H9 (cell line): ENCODE data around the gene OR10H4. TPM values are rescaled to one million over a fixed set of nuclear protein-coding genes. Genes with fewer than 3 reads are reported as not detected.
"Not testable (repeated sequence)": the region's sequence is repeated elsewhere in the genome, so short reads cannot be mapped to it uniquely, and the experiment has no call there.

ENCODE experiments used
- DNase-seq: peaks from one replicate; pipeline ENCODE4 v3.0.0-alpha.2; 2017
- H2AFZ ChIP-seq: one replicate; pipeline ENCODE4 v1.6.1; 2013; ENCODE audit warnings: mild to moderate bottlenecking, low read length, control low read depth, moderate library complexity
- H2AK5ac ChIP-seq: 2 replicates; pipeline ENCODE4 v1.6.1; 2013; ENCODE audit warnings: low read length, control low read depth, mixed read lengths; ENCODE audit not compliant: insufficient read length
- H2BK120ac ChIP-seq: one replicate; pipeline ENCODE4 v1.6.1; 2013; ENCODE audit warnings: low read depth, mild to moderate bottlenecking, low read length, control low read depth, inconsistent platforms; ENCODE audit not compliant: poor library complexity, severe bottlenecking
- H2BK12ac ChIP-seq: 2 replicates; pipeline ENCODE4 v1.6.1; 2013; ENCODE audit warnings: low read length, control low read depth, mixed read lengths, low read depth; ENCODE audit not compliant: insufficient read length
- H2BK15ac ChIP-seq: 2 replicates; pipeline ENCODE4 v1.6.1; 2013; ENCODE audit warnings: low read depth, low read length, control low read depth
- H2BK20ac ChIP-seq: one replicate; pipeline ENCODE4 v1.6.1; 2013; ENCODE audit warnings: low read depth, mild to moderate bottlenecking, low read length, control low read depth, inconsistent platforms; ENCODE audit not compliant: poor library complexity, severe bottlenecking
- H2BK5ac ChIP-seq: 2 replicates; pipeline ENCODE4 v1.6.1; 2013; ENCODE audit warnings: low read length, control low read depth, mixed read lengths; ENCODE audit not compliant: insufficient read length
- H3K14ac ChIP-seq: 2 replicates; pipeline ENCODE4 v1.6.1; 2013; ENCODE audit warnings: low read length, control low read depth; ENCODE audit not compliant: insufficient read depth
- H3K18ac ChIP-seq: 2 replicates; pipeline ENCODE4 v1.6.1; 2013; ENCODE audit warnings: low read depth, mild to moderate bottlenecking, mixed read lengths, low read length, control low read depth; ENCODE audit not compliant: insufficient read length
- H3K23ac ChIP-seq: 2 replicates; pipeline ENCODE4 v1.6.1; 2013; ENCODE audit warnings: low read length, control low read depth, mixed read lengths, low read depth; ENCODE audit not compliant: insufficient read length
- H3K23me2 ChIP-seq: 2 replicates; pipeline ENCODE4 v1.6.1; 2013; ENCODE audit warnings: low read depth, mild to moderate bottlenecking, mixed read lengths, low read length, control low read depth; ENCODE audit not compliant: insufficient read length, poor library complexity, severe bottlenecking
- H3K27ac ChIP-seq: 2 replicates; pipeline ENCODE4 v1.5.1; 2013; ENCODE audit warnings: low read length, control low read depth, mixed read lengths, low read depth; ENCODE audit not compliant: insufficient read length
- H3K27me3 ChIP-seq: 2 replicates; pipeline ENCODE4 v1.6.1; 2013; ENCODE audit warnings: low read length, control low read depth, inconsistent platforms; ENCODE audit not compliant: insufficient read depth
- H3K4ac ChIP-seq: 2 replicates; pipeline ENCODE4 v1.6.1; 2013; ENCODE audit warnings: low read depth, mild to moderate bottlenecking, control low read depth, inconsistent platforms, low read length, moderate library complexity
- H3K4me1 ChIP-seq: 2 replicates; pipeline ENCODE4 v1.6.1; 2013; ENCODE audit warnings: low read length, control low read depth, inconsistent platforms; ENCODE audit not compliant: insufficient read depth
- H3K4me2 ChIP-seq: 2 replicates; pipeline ENCODE4 v1.6.1; 2013; ENCODE audit warnings: low read length, control low read depth, mixed read lengths; ENCODE audit not compliant: insufficient read length, insufficient read depth
- H3K56ac ChIP-seq: 2 replicates; pipeline ENCODE4 v1.6.1; 2013; ENCODE audit warnings: low read depth, mild to moderate bottlenecking, mixed read lengths, low read length, control low read depth; ENCODE audit not compliant: insufficient read length
- H3K79me1 ChIP-seq: 2 replicates; pipeline ENCODE4 v1.6.1; 2013; ENCODE audit warnings: low read depth, mild to moderate bottlenecking, moderate library complexity, low read length, control low read depth, inconsistent platforms; ENCODE audit not compliant: insufficient read depth, poor library complexity, severe bottlenecking
- H3K79me2 ChIP-seq: 2 replicates; pipeline ENCODE4 v1.6.1; 2013; ENCODE audit warnings: low read length, control low read depth, inconsistent platforms; ENCODE audit not compliant: insufficient read depth
- H3K9ac ChIP-seq: 2 replicates; pipeline ENCODE4 v1.6.1; 2013; ENCODE audit warnings: low read length, control low read depth, mixed read lengths; ENCODE audit not compliant: insufficient read length; ENCODE audit errors: extremely low read depth
- H3K9me3 ChIP-seq: one replicate; pipeline ENCODE4 v1.6.1; 2013; ENCODE audit warnings: low read depth, low read length, inconsistent platforms; ENCODE audit not compliant: control insufficient read depth
- H3T11ph ChIP-seq: one replicate; pipeline ENCODE4 v1.6.1; 2013; ENCODE audit warnings: mild to moderate bottlenecking, low read length, control low read depth, inconsistent platforms
- H4K20me1 ChIP-seq: one replicate; pipeline ENCODE4 v1.6.1; 2013; ENCODE audit not compliant: control insufficient read depth, insufficient read length, insufficient read depth
- H4K5ac ChIP-seq: 2 replicates; pipeline ENCODE4 v1.6.1; 2013; ENCODE audit warnings: low read depth, mild to moderate bottlenecking, mixed read lengths, low read length, control low read depth; ENCODE audit not compliant: insufficient read length
- H4K8ac ChIP-seq: replicated peaks from 2 replicates; pipeline ENCODE4 v1.6.1; 2013; ENCODE audit warnings: low read length, control low read depth, mixed read lengths, low read depth; ENCODE audit not compliant: insufficient read length
- H4K91ac ChIP-seq: 2 replicates; pipeline ENCODE4 v1.6.1; 2013; ENCODE audit warnings: low read depth, mild to moderate bottlenecking, moderate library complexity, mixed read lengths, low read length, control low read depth; ENCODE audit not compliant: insufficient read length
- H3K27ac Mint-ChIP-seq, 3 experiments: 2 replicates in 2 of 3; 3 replicates in 1 of 3; pipeline ENCODE4 v1.8.0; 2020 to 2021; ENCODE audit warnings: mixed read lengths in 3 of 3, mild to moderate bottlenecking in 1 of 3, moderate library complexity in 1 of 3
- H3K27me3 Mint-ChIP-seq: 2 replicates; pipeline ENCODE4 v1.8.0; 2021; ENCODE audit warnings: low read depth, mild to moderate bottlenecking, moderate library complexity, mixed read lengths
- H3K36me3 Mint-ChIP-seq, 3 experiments: 2 replicates in 2 of 3; 3 replicates in 1 of 3; pipeline ENCODE4 v1.8.0; 2020 to 2021; ENCODE audit warnings: low read depth in 3 of 3, mixed read lengths in 3 of 3; ENCODE audit not compliant: insufficient read depth in 1 of 3
- H3K4me1 Mint-ChIP-seq, 2 experiments: 2 replicates each; pipeline ENCODE4 v1.8.0; 2020; ENCODE audit warnings: mixed read lengths in 2 of 2
- H3K4me3 Mint-ChIP-seq, 2 experiments: 2 replicates in 1 of 2; 3 replicates in 1 of 2; pipeline ENCODE4 v1.8.0; 2020 to 2021; ENCODE audit warnings: mild to moderate bottlenecking in 2 of 2, mixed read lengths in 2 of 2, moderate library complexity in 1 of 2
- H3K9me3 Mint-ChIP-seq, 2 experiments: 2 replicates in 1 of 2; 3 replicates in 1 of 2; pipeline ENCODE4 v1.8.0; 2020; ENCODE audit warnings: mild to moderate bottlenecking in 2 of 2, mixed read lengths in 2 of 2, moderate library complexity in 1 of 2
- CTCF ChIP-seq: fragments of 200-600 bp; sonication (generic); conservative IDR thresholded peaks from 3 replicates; pipeline ENCODE4 v1.8.0; 2021; ENCODE audit warnings: antibody characterized with exemption, mild to moderate bottlenecking
- WGBS: extraction: QIAGEN DNeasy Blood & Tissue Kit; methylation state at CpG from one replicate; pipeline ENCODE4 v1.1.7; 2013; ENCODE audit warnings: missing lambda C conversion rate, low lambda C conversion rate, mixed read lengths; ENCODE audit not compliant: insufficient read length; ENCODE audit errors: extremely low coverage; 5-methylcytosine and 5-hydroxymethylcytosine counted together
- long read RNA-seq: library from polyadenylated mRNA; unstranded; transcript quantifications from one replicate; pipeline ENCODE4 v2.0.0, GENCODE V29; 2020
- total RNA-seq: library from RNA; stranded (reverse); gene quantifications from 2 replicates; pipeline ENCODE4 v1.2.1, GENCODE V29; 2021

Gene OR10H4
- total RNA-seq = not detected in 2 replicates
- long read RNA-seq = 0 reads

- no peak for TF ChIP-seq CTCF
- no peak within 1 kb of the TSS for H3K9ac ChIP-seq
- no peak within 1 kb of the TSS for H3K4me3 Mint-ChIP-seq
- no peak within 1 kb of the TSS for H2BK15ac ChIP-seq
- H3K56ac ChIP-seq = no peak within 1 kb of the TSS
- H3K4ac ChIP-seq = no peak within 1 kb of the TSS
- no peak for DNase-seq
- no peak within 1 kb of the TSS for H3K14ac ChIP-seq
- no peak within 1 kb of the TSS for H3K4me2 ChIP-seq
- H3K27ac Mint-ChIP-seq = no peak within 1 kb of the TSS
- H3K18ac ChIP-seq = no peak within 1 kb of the TSS
- no peak within 1 kb of the TSS for H2AK5ac ChIP-seq
- no peak within 1 kb of the TSS for H2BK20ac ChIP-seq
- H3K23me2 ChIP-seq = no peaks in the 10 kb centered on the region
- no peak within 1 kb of the TSS for H3K27ac ChIP-seq
- no peak within 1 kb of the TSS for H2BK5ac ChIP-seq
- peaks cover 69% of the 10 kb centered on the region for H3K9me3 ChIP-seq
- no peaks in the 10 kb centered on the region for H4K20me1 ChIP-seq
- no peak within 1 kb of the TSS for H4K91ac ChIP-seq
- no peaks in the 10 kb centered on the region; the same call in 1 of the 2 replicates for H3K27me3 Mint-ChIP-seq
- H3K36me3 Mint-ChIP-seq = peaks cover 0 to 23% (median 12%) of the 10 kb centered on the region in 3 experiments; a peak in 6 of 7 replicates
- no peak within 1 kb of the TSS for H2BK120ac ChIP-seq
- H4K8ac ChIP-seq = no peak within 1 kb of the TSS
- H3K79me1 ChIP-seq = no peaks in the 10 kb centered on the region
- no peak within 1 kb of the TSS for H4K5ac ChIP-seq
- H3K9me3 Mint-ChIP-seq = peaks cover 85 to 86% of the 10 kb centered on the region in 2 experiments
- no peak within 1 kb of the TSS for H3K23ac ChIP-seq
- no peak within 1 kb of the TSS for H2AFZ ChIP-seq
- H2BK12ac ChIP-seq = no peak within 1 kb of the TSS
- H3K79me2 ChIP-seq = no peaks in the 10 kb centered on the region
- no peaks in the 10 kb centered on the region for H3K4me1 Mint-ChIP-seq
- H3K4me1 ChIP-seq = no peaks in the 10 kb centered on the region
- no peak within 1 kb of the TSS for H3T11ph ChIP-seq
- no peaks in the 10 kb centered on the region; the same call in 1 of the 2 replicates for H3K27me3 ChIP-seq
Measured at GRCh38 chr19:15948223-15949058, at the start of gene OR10H4. Gene OR10H4, plus strand, starts transcription at chr19:15949008. Its CDS starts 0 bp downstream, at chr19:15949008.

GRCh38 chr19:15899561-15899960 lies 49.2 kb upstream of the OR10H4 start:
- not testable (repeated sequence) for H3T11ph ChIP-seq, H3K79me1 ChIP-seq, H3K4me1 Mint-ChIP-seq, H4K20me1 ChIP-seq, H3K79me2 ChIP-seq, H4K5ac ChIP-seq, H2AK5ac ChIP-seq, H2AFZ ChIP-seq, H2BK5ac ChIP-seq, H2BK120ac ChIP-seq, H3K4me2 ChIP-seq, H3K14ac ChIP-seq, H3K56ac ChIP-seq, H4K91ac ChIP-seq, H3K4ac ChIP-seq, DNase-seq, H3K27me3 Mint-ChIP-seq, H3K27ac Mint-ChIP-seq, H2BK12ac ChIP-seq, H3K23me2 ChIP-seq, H3K27me3 ChIP-seq, H2BK15ac ChIP-seq, H3K23ac ChIP-seq, H4K8ac ChIP-seq, H3K9ac ChIP-seq, H3K27ac ChIP-seq, H2BK20ac ChIP-seq, H3K4me3 Mint-ChIP-seq, H3K4me1 ChIP-seq, H3K18ac ChIP-seq
- Mint-ChIP-seq H3K36me3 (peaks cover 5 to 36% (median 10%) of the 10 kb centered on the region in 3 experiments; a peak in 5 of 7 replicates), H3K9me3 (peaks cover 87 to 88% of the 10 kb centered on the region in 2 experiments)
- WGBS = no CpG with 5 or more reads among the region's 30 CpGs
- H3K9me3 ChIP-seq = peaks cover 74% of the 10 kb centered on the region
